K562 (cell line): ENCODE results near the gene MATN4. TPM values are rescaled to one million over a fixed set of nuclear protein-coding genes. Genes with fewer than 3 reads are reported as not detected.
A peak's percentile ranks its signal among the peaks of the same experiment; 100 is the strongest.

Experiments
- FOXA3 ChIP-seq, 2 experiments: fragments of 450-650 bp in 1 of 2; sonication (generic) in 1 of 2; formaldehyde crosslinking; IDR thresholded peaks in 1 of 2; conservative IDR thresholded peaks in 1 of 2; 2 replicates each; pipeline versions ENCODE4 v1.4.0 to v1.8.0; 2020 to 2022; ENCODE audit warnings: mild to moderate bottlenecking in 2 of 2, missing genetic modification reagents in 1 of 2
- MIER1 ChIP-seq: fragments of 450-650 bp; IDR thresholded peaks from 2 replicates; pipeline ENCODE4 v1.6.1; 2016; ENCODE audit warnings: antibody characterized with exemption, mild to moderate bottlenecking, low read depth
- NFYB ChIP-seq: IDR thresholded peaks from 2 replicates; pipeline ENCODE4 v1.6.1; 2011; ENCODE audit warnings: mild to moderate bottlenecking, moderate library complexity; ENCODE audit not compliant: insufficient read length; ENCODE audit errors: extremely low read depth
- NR2C2 ChIP-seq, 2 experiments: fragments of 200-800 bp in 1 of 2; sonication (Bioruptor generic) in 1 of 2; sonication (generic) in 1 of 2; formaldehyde crosslinking in 1 of 2; IDR thresholded peaks; 2 replicates each; pipeline versions ENCODE4 v1.6.1 to v1.8.0; 2016 to 2022; ENCODE audit warnings: mild to moderate bottlenecking in 1 of 2, missing compliant biosample characterization in 1 of 2, missing genetic modification characterization in 1 of 2, missing genetic modification reagents in 1 of 2
- RAD21 ChIP-seq, 2 experiments: fragments of 250-450 bp in 1 of 2; fragments of 450-650 bp in 1 of 2; sonication (Bioruptor Pico) in 1 of 2; formaldehyde crosslinking in 1 of 2; IDR thresholded peaks in 1 of 2; conservative IDR thresholded peaks in 1 of 2; 2 replicates each; pipeline versions ENCODE4 v1.4.0 to v1.8.0; 2020 to 2022; ENCODE audit warnings: mild to moderate bottlenecking in 2 of 2, moderate library complexity in 1 of 2
- SNRNP70 ChIP-seq: fragments of 200-400 bp; formaldehyde crosslinking; optimal IDR thresholded peaks from 2 replicates; pipeline ENCODE3; 2017; ENCODE audit warnings: low read depth, low read length
- SREBF2 ChIP-seq: sonication (generic); formaldehyde crosslinking; IDR thresholded peaks from 2 replicates; pipeline ENCODE4 v1.4.0; 2020; ENCODE audit warnings: mild to moderate bottlenecking, missing genetic modification reagents
- TCFL5 ChIP-seq: fragments of 250-450 bp; sonication (Bioruptor Pico); conservative IDR thresholded peaks from 2 replicates; pipeline ENCODE4 v1.6.1; 2021; ENCODE audit warnings: mild to moderate bottlenecking, moderate library complexity, matching md5 sums
- ZBTB1 ChIP-seq: sonication (generic); formaldehyde crosslinking; IDR thresholded peaks from 2 replicates; pipeline ENCODE4 v1.8.1; 2023; ENCODE audit warnings: missing genetic modification reagents, low read depth, mild to moderate bottlenecking, borderline replicate concordance
- ZFP1 ChIP-seq: fragments of 450-650 bp; formaldehyde crosslinking; IDR thresholded peaks from 2 replicates; pipeline ENCODE4 v1.4.0; 2020; ENCODE audit warnings: mild to moderate bottlenecking, mixed read lengths
- ZKSCAN1 ChIP-seq: fragments of 150-350 bp; IDR thresholded peaks from 2 replicates; pipeline ENCODE4 v1.6.1; 2016; ENCODE audit warnings: low read depth, low read length
- ZKSCAN8 ChIP-seq: fragments of 200-800 bp; sonication (Bioruptor generic); IDR thresholded peaks from 2 replicates; pipeline ENCODE4 v1.6.1; 2016; ENCODE audit warnings: missing genetic modification characterization, missing compliant biosample characterization
- polyA plus RNA-seq, 8 experiments: library from polyadenylated mRNA; depleted of rRNA in 4 of 8; stranded (reverse) in 5 of 8; unstranded in 3 of 8; fragments of >200 nt; fragmentation: Nextera tagmentation in 2 of 8; fragmentation: Illumina TruSeq in 1 of 8; extraction: Ambion mirVana in 2 of 8; extraction: Trizol in 1 of 8; gene quantifications; 2 replicates each; pipeline versions ENCODE4 v1.2.1 to v1.2.3, GENCODE V29; 2011 to 2014; ENCODE audit warnings: inconsistent platforms in 1 of 8, missing spikeins in 1 of 8
- total RNA-seq, 7 experiments: library from RNA; depleted of rRNA in 6 of 7; stranded (reverse); fragments of >200 nt in 6 of 7; fragmentation: Illumina TruSeq in 2 of 7; extraction: Trizol in 2 of 7; gene quantifications; 2 replicates each; pipeline versions ENCODE4 v1.2.1 to v1.2.3, GENCODE V29; 2011 to 2021; ENCODE audit warnings: low replicate concordance in 1 of 7
- TF ChIP-seq, protein P1 (sequence below): fragments of 250-450 bp; sonication (Bioruptor Pico); IDR thresholded peaks from 2 replicates; pipeline ENCODE4 v1.8.0; 2022; ENCODE audit warnings: inconsistent platforms, mild to moderate bottlenecking, moderate library complexity, borderline replicate concordance
- TF ChIP-seq, protein P2 (sequence below): fragments of 450-650 bp; IDR thresholded peaks from 2 replicates; pipeline ENCODE4 v1.6.1; 2016; ENCODE audit warnings: borderline replicate concordance
- TF ChIP-seq, protein P3 (sequence below): sonication (generic); formaldehyde crosslinking; IDR thresholded peaks from 2 replicates; pipeline ENCODE4 v1.5.0; 2020; ENCODE audit warnings: missing genetic modification reagents
- TF ChIP-seq, protein P4 (sequence below): fragments of 250-450 bp; sonication (Bioruptor Pico); IDR thresholded peaks from 2 replicates; pipeline ENCODE4 v1.5.0; 2021
- TF ChIP-seq, protein P5 (sequence below): fragments of 450-650 bp; IDR thresholded peaks from 2 replicates; pipeline ENCODE4 v1.6.1; 2016
- TF ChIP-seq, protein P6 (sequence below): IDR thresholded peaks from 2 replicates; pipeline ENCODE4 v1.6.1; 2014; ENCODE audit warnings: antibody characterized with exemption

The MATN4 gene
- total and polyA plus RNA-seq, 9 of the 15 experiments (the other 6 are each of a cell fraction or from before 2014, with no cell fraction given), result 0.09 TPM; not detected in 8

DNA sequence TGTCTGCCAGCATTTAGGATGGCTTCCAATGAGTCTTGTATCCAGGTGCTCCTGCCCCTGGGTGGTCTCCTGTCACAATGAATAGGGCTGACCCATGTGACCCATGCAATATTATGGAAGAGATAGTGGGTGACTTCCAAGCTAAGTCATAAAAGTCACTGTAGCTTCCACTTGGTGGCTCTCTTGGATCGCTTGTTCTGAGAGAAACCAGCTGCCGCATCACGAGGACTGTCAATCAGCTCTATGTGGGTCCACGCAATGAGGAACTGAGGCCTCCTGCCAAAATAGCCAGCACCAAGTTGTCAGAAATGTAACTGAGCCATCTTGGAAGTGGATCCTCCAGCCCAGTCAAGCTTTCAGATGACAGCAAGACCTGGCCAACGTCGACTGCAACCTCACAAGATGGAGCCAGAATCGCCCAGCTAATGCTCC is 14.9 kb upstream of the MATN4 start (continued):
- TF ChIP-seq, protein P1, sequence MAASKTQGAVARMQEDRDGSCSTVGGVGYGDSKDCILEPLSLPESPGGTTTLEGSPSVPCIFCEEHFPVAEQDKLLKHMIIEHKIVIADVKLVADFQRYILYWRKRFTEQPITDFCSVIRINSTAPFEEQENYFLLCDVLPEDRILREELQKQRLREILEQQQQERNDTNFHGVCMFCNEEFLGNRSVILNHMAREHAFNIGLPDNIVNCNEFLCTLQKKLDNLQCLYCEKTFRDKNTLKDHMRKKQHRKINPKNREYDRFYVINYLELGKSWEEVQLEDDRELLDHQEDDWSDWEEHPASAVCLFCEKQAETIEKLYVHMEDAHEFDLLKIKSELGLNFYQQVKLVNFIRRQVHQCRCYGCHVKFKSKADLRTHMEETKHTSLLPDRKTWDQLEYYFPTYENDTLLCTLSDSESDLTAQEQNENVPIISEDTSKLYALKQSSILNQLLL (CRISPR knock-in tag), result no peak
- no peak for TF ChIP-seq SNRNP70
- TF ChIP-seq ZFP1, result no peak
- TF ChIP-seq TCFL5 (CRISPR knock-in tag), result no peak
- TF ChIP-seq, protein P2, sequence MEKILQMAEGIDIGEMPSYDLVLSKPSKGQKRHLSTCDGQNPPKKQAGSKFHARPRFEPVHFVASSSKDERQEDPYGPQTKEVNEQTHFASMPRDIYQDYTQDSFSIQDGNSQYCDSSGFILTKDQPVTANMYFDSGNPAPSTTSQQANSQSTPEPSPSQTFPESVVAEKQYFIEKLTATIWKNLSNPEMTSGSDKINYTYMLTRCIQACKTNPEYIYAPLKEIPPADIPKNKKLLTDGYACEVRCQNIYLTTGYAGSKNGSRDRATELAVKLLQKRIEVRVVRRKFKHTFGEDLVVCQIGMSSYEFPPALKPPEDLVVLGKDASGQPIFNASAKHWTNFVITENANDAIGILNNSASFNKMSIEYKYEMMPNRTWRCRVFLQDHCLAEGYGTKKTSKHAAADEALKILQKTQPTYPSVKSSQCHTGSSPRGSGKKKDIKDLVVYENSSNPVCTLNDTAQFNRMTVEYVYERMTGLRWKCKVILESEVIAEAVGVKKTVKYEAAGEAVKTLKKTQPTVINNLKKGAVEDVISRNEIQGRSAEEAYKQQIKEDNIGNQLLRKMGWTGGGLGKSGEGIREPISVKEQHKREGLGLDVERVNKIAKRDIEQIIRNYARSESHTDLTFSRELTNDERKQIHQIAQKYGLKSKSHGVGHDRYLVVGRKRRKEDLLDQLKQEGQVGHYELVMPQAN, result no peak
- no peak for TF ChIP-seq NR2C2 (CRISPR knock-in tag; IDR thresholded peaks at IDR 0.05)
- TF ChIP-seq NR2C2 (tag; IDR thresholded peaks at IDR 0.05), result peak; percentile 46; the same call in 1 of the 2 replicates
- no peak for TF ChIP-seq NFYB
- TF ChIP-seq FOXA3 (CRISPR knock-in tag; conservative IDR thresholded peaks at IDR 0.05 in 1 of 2, IDR thresholded peaks at IDR 0.05 in 1 of 2), result no peak
- TF ChIP-seq SREBF2 (CRISPR knock-in tag), result no peak
- no peak for TF ChIP-seq MIER1
- TF ChIP-seq, protein P3, sequence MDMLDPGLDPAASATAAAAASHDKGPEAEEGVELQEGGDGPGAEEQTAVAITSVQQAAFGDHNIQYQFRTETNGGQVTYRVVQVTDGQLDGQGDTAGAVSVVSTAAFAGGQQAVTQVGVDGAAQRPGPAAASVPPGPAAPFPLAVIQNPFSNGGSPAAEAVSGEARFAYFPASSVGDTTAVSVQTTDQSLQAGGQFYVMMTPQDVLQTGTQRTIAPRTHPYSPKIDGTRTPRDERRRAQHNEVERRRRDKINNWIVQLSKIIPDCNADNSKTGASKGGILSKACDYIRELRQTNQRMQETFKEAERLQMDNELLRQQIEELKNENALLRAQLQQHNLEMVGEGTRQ, result peak; percentile 66
- TF ChIP-seq, protein P4, sequence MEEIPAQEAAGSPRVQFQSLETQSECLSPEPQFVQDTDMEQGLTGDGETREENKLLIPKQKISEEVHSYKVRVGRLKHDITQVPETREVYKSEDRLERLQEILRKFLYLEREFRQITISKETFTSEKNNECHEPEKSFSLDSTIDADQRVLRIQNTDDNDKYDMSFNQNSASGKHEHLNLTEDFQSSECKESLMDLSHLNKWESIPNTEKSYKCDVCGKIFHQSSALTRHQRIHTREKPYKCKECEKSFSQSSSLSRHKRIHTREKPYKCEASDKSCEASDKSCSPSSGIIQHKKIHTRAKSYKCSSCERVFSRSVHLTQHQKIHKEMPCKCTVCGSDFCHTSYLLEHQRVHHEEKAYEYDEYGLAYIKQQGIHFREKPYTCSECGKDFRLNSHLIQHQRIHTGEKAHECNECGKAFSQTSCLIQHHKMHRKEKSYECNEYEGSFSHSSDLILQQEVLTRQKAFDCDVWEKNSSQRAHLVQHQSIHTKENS (CRISPR knock-in tag), result no peak
- no peak for TF ChIP-seq ZKSCAN8
- no peak for TF ChIP-seq ZBTB1 (CRISPR knock-in tag)
- TF ChIP-seq ZKSCAN1, result 0 out of 2 replicates have a peak, but pooled peaks have one; percentile 17
- TF ChIP-seq, protein P5, sequence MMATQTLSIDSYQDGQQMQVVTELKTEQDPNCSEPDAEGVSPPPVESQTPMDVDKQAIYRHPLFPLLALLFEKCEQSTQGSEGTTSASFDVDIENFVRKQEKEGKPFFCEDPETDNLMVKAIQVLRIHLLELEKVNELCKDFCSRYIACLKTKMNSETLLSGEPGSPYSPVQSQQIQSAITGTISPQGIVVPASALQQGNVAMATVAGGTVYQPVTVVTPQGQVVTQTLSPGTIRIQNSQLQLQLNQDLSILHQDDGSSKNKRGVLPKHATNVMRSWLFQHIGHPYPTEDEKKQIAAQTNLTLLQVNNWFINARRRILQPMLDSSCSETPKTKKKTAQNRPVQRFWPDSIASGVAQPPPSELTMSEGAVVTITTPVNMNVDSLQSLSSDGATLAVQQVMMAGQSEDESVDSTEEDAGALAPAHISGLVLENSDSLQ, result peak; percentile 98
- TF ChIP-seq, protein P6, sequence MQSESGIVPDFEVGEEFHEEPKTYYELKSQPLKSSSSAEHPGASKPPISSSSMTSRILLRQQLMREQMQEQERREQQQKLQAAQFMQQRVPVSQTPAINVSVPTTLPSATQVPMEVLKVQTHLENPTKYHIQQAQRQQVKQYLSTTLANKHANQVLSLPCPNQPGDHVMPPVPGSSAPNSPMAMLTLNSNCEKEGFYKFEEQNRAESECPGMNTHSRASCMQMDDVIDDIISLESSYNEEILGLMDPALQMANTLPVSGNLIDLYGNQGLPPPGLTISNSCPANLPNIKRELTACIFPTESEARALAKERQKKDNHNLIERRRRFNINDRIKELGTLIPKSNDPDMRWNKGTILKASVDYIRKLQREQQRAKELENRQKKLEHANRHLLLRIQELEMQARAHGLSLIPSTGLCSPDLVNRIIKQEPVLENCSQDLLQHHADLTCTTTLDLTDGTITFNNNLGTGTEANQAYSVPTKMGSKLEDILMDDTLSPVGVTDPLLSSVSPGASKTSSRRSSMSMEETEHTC, result peak; percentile 94
- TF ChIP-seq RAD21 (CRISPR knock-in tag; conservative IDR thresholded peaks at IDR 0.05 in 1 of 2, IDR thresholded peaks at IDR 0.05 in 1 of 2), result peak; percentile 95 to 97
